Mesenchymal stem cell (in vitro differentiated cells and primary cell): Measurements from ENCODE around the gene ATP9B.

Source experiments
- DNase-seq: peaks from one replicate; pipeline ENCODE4 v3.0.0-alpha.2; 2013
- H2AFZ ChIP-seq: one replicate; pipeline ENCODE4 v1.6.1; 2013; ENCODE audit warnings: low read depth, mild to moderate bottlenecking, control low read depth, inconsistent platforms, low read length, moderate library complexity
- H2AK5ac ChIP-seq: 2 replicates; pipeline ENCODE4 v1.6.1; 2013; ENCODE audit warnings: low read length, moderate library complexity, mild to moderate bottlenecking, inconsistent platforms; ENCODE audit not compliant: severe bottlenecking
- H2BK120ac ChIP-seq: one replicate; pipeline ENCODE4 v1.6.1; 2013; ENCODE audit warnings: low read depth, mild to moderate bottlenecking, inconsistent platforms, low read length, moderate library complexity
- H2BK12ac ChIP-seq, 2 experiments: one replicate each; pipeline ENCODE4 v1.6.1; 2013; ENCODE audit warnings: inconsistent platforms in 2 of 2, low read length in 2 of 2, mild to moderate bottlenecking in 2 of 2, moderate library complexity in 2 of 2, control low read depth in 1 of 2
- H2BK15ac ChIP-seq: one replicate; pipeline ENCODE4 v1.6.1; 2013; ENCODE audit warnings: mild to moderate bottlenecking, low read depth, inconsistent platforms; ENCODE audit not compliant: poor library complexity, severe bottlenecking
- H2BK5ac ChIP-seq: 2 replicates; pipeline ENCODE4 v1.6.1; 2013; ENCODE audit warnings: low read depth, mild to moderate bottlenecking, low read length, control low read depth, inconsistent platforms; ENCODE audit not compliant: poor library complexity, severe bottlenecking
- H3K14ac ChIP-seq, 2 experiments: one replicate each; pipeline ENCODE4 v1.6.1; 2013; ENCODE audit warnings: inconsistent platforms in 2 of 2, low read length in 2 of 2, control low read depth in 1 of 2, mild to moderate bottlenecking in 1 of 2, moderate library complexity in 1 of 2
- H3K18ac ChIP-seq, 2 experiments: one replicate each; pipeline ENCODE4 v1.6.1; 2013; ENCODE audit warnings: inconsistent platforms in 2 of 2, low read length in 2 of 2, control low read depth in 1 of 2, low read depth in 1 of 2, mild to moderate bottlenecking in 1 of 2
- H3K23ac ChIP-seq, 2 experiments: one replicate each; pipeline ENCODE4 v1.6.1; 2013; ENCODE audit warnings: inconsistent platforms in 2 of 2, low read length in 2 of 2, mild to moderate bottlenecking in 2 of 2, moderate library complexity in 2 of 2, control low read depth in 1 of 2
- H3K27ac ChIP-seq: 2 replicates; pipeline ENCODE4 v1.5.1; 2013; ENCODE audit warnings: mild to moderate bottlenecking, moderate library complexity, low read length, control low read depth, inconsistent platforms; ENCODE audit not compliant: poor library complexity, severe bottlenecking
- H3K27me3 ChIP-seq, 2 experiments: 2 replicates each; pipeline versions ENCODE4 v1.6.1 to v1.7.0; 2013; ENCODE audit warnings: low read length in 2 of 2, mild to moderate bottlenecking in 2 of 2, moderate library complexity in 2 of 2, control low read depth in 1 of 2, inconsistent platforms in 1 of 2; ENCODE audit not compliant: control insufficient read depth in 1 of 2, insufficient read depth in 1 of 2
- H3K36me3 ChIP-seq, 2 experiments: 2 replicates each; pipeline versions ENCODE4 v1.6.1 to v1.7.0; 2013; ENCODE audit warnings: low read length in 2 of 2, control low read depth in 1 of 2, inconsistent platforms in 1 of 2, low read depth in 1 of 2, mild to moderate bottlenecking in 1 of 2; ENCODE audit not compliant: insufficient read depth in 2 of 2, control insufficient read depth in 1 of 2
- H3K4ac ChIP-seq, 2 experiments: one replicate each; pipeline ENCODE4 v1.6.1; 2013; ENCODE audit warnings: inconsistent platforms in 2 of 2, low read length in 2 of 2, mild to moderate bottlenecking in 2 of 2, moderate library complexity in 2 of 2, control low read depth in 1 of 2, low read depth in 1 of 2
- H3K4me1 ChIP-seq: 2 replicates; pipeline ENCODE4 v1.6.1; 2013; ENCODE audit warnings: low read depth, low read length, control low read depth; ENCODE audit not compliant: control insufficient read depth, insufficient read depth
- H3K4me2 ChIP-seq: 2 replicates; pipeline ENCODE4 v1.6.1; 2013; ENCODE audit warnings: low read length, mild to moderate bottlenecking, inconsistent platforms; ENCODE audit not compliant: poor library complexity, severe bottlenecking
- H3K4me3 ChIP-seq, 2 experiments: 2 replicates each; pipeline versions ENCODE4 v1.5.1 to v1.7.0; 2013; ENCODE audit warnings: low read length in 2 of 2, mild to moderate bottlenecking in 2 of 2, control low read depth in 1 of 2, low read depth in 1 of 2; ENCODE audit not compliant: insufficient read depth in 1 of 2
- H3K79me1 ChIP-seq: replicated peaks from 2 replicates; pipeline ENCODE4 v1.6.1; 2013; ENCODE audit warnings: mild to moderate bottlenecking, control low read depth, low read length, inconsistent platforms; ENCODE audit not compliant: poor library complexity, severe bottlenecking
- H3K9ac ChIP-seq: 2 replicates; pipeline ENCODE4 v1.7.0; 2013; ENCODE audit warnings: mild to moderate bottlenecking, low read length, moderate library complexity
- H3K9me3 ChIP-seq: 2 replicates; pipeline ENCODE4 v1.7.0; 2013; ENCODE audit warnings: mild to moderate bottlenecking, low read length; ENCODE audit not compliant: control insufficient read depth
- H4K8ac ChIP-seq: one replicate; pipeline ENCODE4 v1.6.1; 2013; ENCODE audit warnings: inconsistent platforms, mild to moderate bottlenecking, low read length, moderate library complexity
- H4K91ac ChIP-seq: one replicate; pipeline ENCODE4 v1.6.1; 2013; ENCODE audit warnings: mild to moderate bottlenecking, low read length, inconsistent platforms
- WGBS: methylation state at CpG from one replicate; pipeline ENCODE4 v1.1.7; 2013; ENCODE audit warnings: mixed read lengths; 5-methylcytosine and 5-hydroxymethylcytosine counted together

The ATP9B gene

DNA sequence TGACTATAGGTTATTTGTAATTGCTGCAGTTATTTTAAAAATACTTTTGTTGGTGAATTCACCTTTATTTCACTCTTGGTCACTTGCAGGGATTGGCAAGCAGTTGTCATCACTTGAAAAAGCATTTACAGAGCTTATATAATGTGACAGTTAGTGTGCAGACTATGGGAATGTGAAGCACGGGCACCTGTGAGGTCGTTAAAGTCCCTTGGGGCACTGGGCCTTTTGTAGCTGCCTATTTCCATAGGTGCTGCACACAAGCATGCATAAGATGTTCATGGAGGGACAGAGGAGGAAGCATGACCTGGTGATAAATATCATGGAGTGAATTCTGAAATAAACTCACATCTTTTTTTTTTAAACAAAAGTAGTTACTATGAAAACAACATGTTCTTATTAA, 124.6 kb downstream of the ATP9B start:
- Histone ChIP-seq H2BK12ac (no peak overlapping the region), H3K27me3 (no peaks in the 10 kb centered on the region), H3K4ac (no peak overlapping the region), H3K9me3 (no peaks in the 10 kb centered on the region), H4K8ac (no peak overlapping the region), H3K9ac (no peak overlapping the region), H2AK5ac (no peak overlapping the region), H3K4me1 (no peaks in the 10 kb centered on the region), H3K79me1 (no peaks in the 10 kb centered on the region), H2BK15ac (no peak overlapping the region), H3K4me3 (no peak overlapping the region), H3K27ac (no peak overlapping the region), H4K91ac (no peak overlapping the region), H2AFZ (no peak overlapping the region), H3K18ac (no peak overlapping the region), H2BK5ac (no peak overlapping the region), H3K23ac (no peak overlapping the region), H3K4me2 (no peak overlapping the region), H3K14ac (no peak overlapping the region), H2BK120ac (no peak overlapping the region), H3K36me3 (peaks cover 3 to 43% of the 10 kb centered on the region in 2 experiments)
- DNase-seq: no peak
- WGBS: 97% methylated on average over 2 of the region's 2 CpGs

DNA sequence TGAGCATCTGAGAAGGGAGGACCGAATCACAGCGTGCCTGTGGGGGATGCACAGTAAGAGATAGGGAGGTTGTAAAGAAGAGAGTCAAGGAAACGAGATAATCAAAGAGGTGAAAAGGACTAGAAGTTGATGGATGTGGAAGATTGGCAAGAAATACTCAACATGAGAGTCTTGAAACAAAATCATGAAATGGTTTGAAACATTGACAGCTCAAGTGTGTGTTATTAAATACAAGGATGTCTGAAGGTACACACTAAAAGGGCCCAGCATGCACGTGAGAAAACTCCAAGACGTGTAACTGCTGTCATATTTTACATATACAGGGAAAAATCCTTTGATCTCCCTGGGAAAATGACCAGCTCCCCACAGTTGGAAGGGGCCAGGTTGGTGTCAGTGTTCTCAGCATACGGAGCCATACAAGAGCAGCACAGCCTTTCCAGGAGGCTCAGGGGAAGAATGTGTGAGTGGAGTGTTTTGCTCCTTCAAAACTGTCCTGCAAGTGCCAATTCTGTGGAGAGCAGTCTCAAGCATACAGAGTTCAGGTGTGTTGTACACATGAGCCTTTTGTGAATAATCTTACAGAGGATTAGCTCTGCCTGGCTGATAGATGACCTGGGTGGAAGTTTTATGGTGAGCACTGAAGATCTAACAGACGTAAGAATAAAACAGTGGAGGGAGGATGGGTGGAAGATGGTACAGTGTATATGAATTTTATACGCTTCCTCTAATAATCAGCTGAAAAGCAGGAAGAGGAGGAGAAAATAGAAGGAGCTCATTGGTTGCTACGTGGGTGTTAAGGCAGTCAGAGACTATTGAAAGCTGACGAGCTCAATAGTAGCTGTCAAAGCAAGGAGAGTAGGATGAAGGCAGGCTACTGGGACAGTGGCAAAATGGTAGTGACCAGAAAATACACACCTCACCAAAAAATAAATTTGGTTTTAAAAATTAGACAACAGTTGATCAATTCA, 126.8 kb downstream of the ATP9B start:
- H3K36me3 ChIP-seq: peaks cover 0 to 33% of the 10 kb centered on the region in 2 experiments
- no peak overlapping the region for H2AK5ac ChIP-seq
- H3K4me3 ChIP-seq: no peak overlapping the region
- 88% methylated on average over 9 of the region's 10 CpGs for WGBS
- H3K9ac ChIP-seq: no peak overlapping the region
- DNase-seq: no peak
- H3K79me1 ChIP-seq: no peaks in the 10 kb centered on the region
- no peak overlapping the region for H2AFZ ChIP-seq
- H3K9me3 ChIP-seq: no peaks in the 10 kb centered on the region
- no peaks in the 10 kb centered on the region for H3K27me3 ChIP-seq
- H2BK120ac ChIP-seq: no peak overlapping the region
- H2BK12ac ChIP-seq: no peak overlapping the region
- H3K4me1 ChIP-seq: no peaks in the 10 kb centered on the region
- no peak overlapping the region for H3K14ac ChIP-seq
- H2BK5ac ChIP-seq: no peak overlapping the region
- no peak overlapping the region for H4K91ac ChIP-seq
- H3K4me2 ChIP-seq: no peak overlapping the region
- H3K27ac ChIP-seq: no peak overlapping the region
- no peak overlapping the region for H3K23ac ChIP-seq
- H3K18ac ChIP-seq: no peak overlapping the region
- H4K8ac ChIP-seq: no peak overlapping the region
- no peak overlapping the region for H3K4ac ChIP-seq
- H2BK15ac ChIP-seq: no peak overlapping the region

- Histone ChIP-seq H3K27me3 (no peaks in the 10 kb centered on the region), H3K9me3 (no peaks in the 10 kb centered on the region), H3K14ac (no peak overlapping the region), H3K18ac (no peak overlapping the region), H3K4ac (no peak overlapping the region), H2AK5ac (no peak overlapping the region), H4K8ac (no peak overlapping the region), H3K36me3 (peaks cover 0 to 33% of the 10 kb centered on the region in 2 experiments), H3K79me1 (no peaks in the 10 kb centered on the region), H3K27ac (no peak overlapping the region), H2AFZ (no peak overlapping the region), H3K4me2 (no peak overlapping the region), H2BK15ac (no peak overlapping the region), H3K4me3 (no peak overlapping the region), H2BK120ac (no peak overlapping the region), H2BK5ac (no peak overlapping the region), H3K9ac (no peak overlapping the region), H3K4me1 (peaks cover 1% of the 10 kb centered on the region), H4K91ac (no peak overlapping the region), H2BK12ac (no peak overlapping the region), H3K23ac (no peak overlapping the region)
- DNase-seq: no peak
- 96% methylated on average over 2 of the region's 4 CpGs for WGBS
Observed at GRCh38 chr18:79197531-79197930, 128.3 kb downstream of the ATP9B start.

- Histone ChIP-seq H3K79me1 (no peaks in the 10 kb centered on the region), H3K4ac (no peak overlapping the region), H3K4me1 (peaks cover 4% of the 10 kb centered on the region), H3K4me3 (no peak overlapping the region), H3K36me3 (peaks cover 0 to 15% of the 10 kb centered on the region in 2 experiments), H4K91ac (no peak overlapping the region), H3K18ac (no peak overlapping the region), H2BK12ac (no peak overlapping the region), H3K27me3 (no peaks in the 10 kb centered on the region), H2AFZ (no peak overlapping the region), H3K9ac (no peak overlapping the region), H2BK120ac (no peak overlapping the region), H3K4me2 (no peak overlapping the region), H2BK15ac (no peak overlapping the region), H3K23ac (no peak overlapping the region), H3K9me3 (no peaks in the 10 kb centered on the region), H2AK5ac (no peak overlapping the region), H3K14ac (no peak overlapping the region), H4K8ac (no peak overlapping the region), H2BK5ac (no peak overlapping the region), H3K27ac (no peak overlapping the region)
- WGBS: 95% methylated on average over 5 of the region's 7 CpGs
- peak; percentile 31 for DNase-seq
Observed at GRCh38 chr18:79199691-79200374, 130.6 kb downstream of the ATP9B start.
